ENCODE measurements around the gene STAC3. TPM values are rescaled to one million over a fixed set of nuclear protein-coding genes. Genes with fewer than 3 reads are reported as not detected.

The STAC3 gene
- total and polyA plus RNA-seq, 2 experiments from 2014 or later, result 0.48 to 3.0 TPM

DNA sequence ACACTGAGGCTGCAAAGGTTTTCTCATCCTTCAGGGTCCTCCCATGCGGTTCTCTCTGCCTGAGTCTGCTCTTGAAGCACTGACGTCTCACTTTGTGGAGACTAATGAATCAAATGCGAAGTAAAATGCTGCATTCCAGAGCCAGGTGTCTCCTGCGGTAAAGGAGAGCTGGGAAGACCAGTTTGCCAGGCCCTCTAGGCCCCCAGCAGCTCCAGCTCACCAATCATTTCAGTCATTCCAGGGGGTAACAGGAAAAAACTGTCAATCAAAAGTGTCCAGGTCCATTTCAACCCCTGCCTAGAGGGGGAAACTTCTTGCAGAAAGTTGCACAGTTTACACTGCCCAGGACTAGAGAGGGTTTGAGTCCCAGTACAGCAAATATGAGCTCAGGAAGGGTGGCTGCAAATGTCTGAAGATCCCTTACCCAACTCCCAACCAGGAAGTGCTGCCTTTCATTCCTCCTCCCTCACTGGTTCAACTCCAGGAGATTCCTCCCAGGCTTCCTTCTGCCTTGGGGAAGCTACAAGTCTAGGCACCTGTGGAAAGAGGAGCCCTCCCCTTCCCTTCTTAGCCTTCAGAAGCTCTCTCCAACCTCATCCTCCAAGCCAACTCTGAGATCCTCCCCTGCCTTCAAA is 37.1 kb downstream of the STAC3 start:
- Histone ChIP-seq H3K27ac (ENCODE audit: low read depth) (no peak overlapping the region), H3F3A (replicated peaks; ENCODE audit: low read depth) (0 out of 2 replicates have a peak, but pooled peaks cover 21% of the 10 kb centered on the region), H2AFZ (no peak overlapping the region), H4K20me1 (replicated peaks; ENCODE audit: insufficient read depth) (peaks cover 10% of the 10 kb centered on the region; the same call in 1 of the 2 replicates), H3K4me1 (ENCODE audit: insufficient read depth) (peaks cover 26% of the 10 kb centered on the region), H3K4me3 (peak overlapping the region; percentile 46), H3K27me3 (ENCODE audit: insufficient read depth) (peaks cover 54% of the 10 kb centered on the region), H3K79me2 (replicated peaks; ENCODE audit: insufficient read depth) (no peaks in the 10 kb centered on the region), H3K36me3 (ENCODE audit: insufficient read depth) (no peaks in the 10 kb centered on the region), H3K9me2 (ENCODE audit: insufficient read depth) (no peaks in the 10 kb centered on the region), H3K4me2 (peak overlapping the region; percentile 76)
- Mint-ChIP-seq H3K4me3 (peak overlapping the region; percentile 61; the same call in 2 of the 3 replicates), H3K27ac (no peak overlapping the region), H3K9me3 (no peaks in the 10 kb centered on the region; the same call in 1 of the 3 replicates), H3K36me3 (ENCODE audit: low read depth) (peaks cover 31% of the 10 kb centered on the region), H3K27me3 (ENCODE audit: insufficient read depth, low read depth, poor library complexity) (peaks cover 52% of the 10 kb centered on the region), H3K4me1 (peaks cover 39% of the 10 kb centered on the region)
- peak; percentile 56 for DNase-seq (ENCODE audit: low spot score)
- ATAC-seq, result no peak
- TF ChIP-seq EZH2 (IDR thresholded peaks at IDR 0.05; ENCODE audit: low read depth, unreplicated experiment) (peak; percentile 21), EZH2phosphoT487 (IDR thresholded peaks at IDR 0.05; ENCODE audit: unreplicated experiment) (no peak)

DNA sequence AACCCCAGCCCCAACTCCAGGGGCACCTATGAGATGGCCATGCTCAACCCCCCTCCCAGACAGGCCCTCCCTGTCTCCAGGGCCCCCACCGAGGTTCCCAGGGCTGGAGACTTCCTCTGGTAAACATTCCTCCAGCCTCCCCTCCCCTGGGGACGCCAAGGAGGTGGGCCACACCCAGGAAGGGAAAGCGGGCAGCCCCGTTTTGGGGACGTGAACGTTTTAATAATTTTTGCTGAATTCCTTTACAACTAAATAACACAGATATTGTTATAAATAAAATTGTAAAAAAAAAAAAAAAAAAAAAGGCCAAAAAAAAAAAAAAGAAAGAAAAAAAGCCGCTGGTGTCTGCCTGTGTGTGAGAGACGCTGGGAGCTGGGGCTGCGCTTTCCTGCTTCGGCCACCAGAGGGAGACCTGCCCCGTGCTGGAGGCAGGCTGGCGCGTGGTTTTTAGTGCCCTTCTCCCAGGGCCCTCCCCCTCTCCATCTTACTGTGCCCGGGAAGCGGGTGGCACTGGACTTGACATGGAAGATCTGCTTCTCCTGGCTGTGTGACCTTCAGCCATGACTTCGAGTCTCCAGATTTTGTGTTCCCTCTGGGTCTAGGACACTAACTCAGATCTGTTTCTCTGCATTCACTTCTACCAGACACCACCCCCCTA is 37.8 kb downstream of the STAC3 start:
- peak overlapping the region; percentile 39; the same call in 1 of the 2 replicates for H3K27ac ChIP-seq (ENCODE audit: low read depth)
- Mint-ChIP-seq H3K27me3 (ENCODE audit: insufficient read depth, low read depth, poor library complexity) (peaks cover 45% of the 10 kb centered on the region), H3K4me3 (peak overlapping the region; percentile 61), H3K4me1 (peaks cover 33% of the 10 kb centered on the region), H3K27ac (no peak overlapping the region), H3K36me3 (ENCODE audit: low read depth) (peaks cover 36% of the 10 kb centered on the region), H3K9me3 (no peaks in the 10 kb centered on the region; the same call in 1 of the 3 replicates)
- H3K4me2 ChIP-seq, result peak overlapping the region; percentile 76
- H3K36me3 ChIP-seq (ENCODE audit: insufficient read depth), result no peaks in the 10 kb centered on the region
- H3K4me1 ChIP-seq (ENCODE audit: insufficient read depth), result peaks cover 26% of the 10 kb centered on the region
- no peaks in the 10 kb centered on the region for H3K9me2 ChIP-seq (ENCODE audit: insufficient read depth)
- H3F3A ChIP-seq (replicated peaks; ENCODE audit: low read depth), result 0 out of 2 replicates have a peak, but pooled peaks cover 21% of the 10 kb centered on the region
- DNase-seq (ENCODE audit: low spot score), result peak; percentile 86
- H4K20me1 ChIP-seq (replicated peaks; ENCODE audit: insufficient read depth), result peaks cover 10% of the 10 kb centered on the region; the same call in 1 of the 2 replicates
- H3K79me2 ChIP-seq (replicated peaks; ENCODE audit: insufficient read depth), result no peaks in the 10 kb centered on the region
- H3K27me3 ChIP-seq (ENCODE audit: insufficient read depth), result peaks cover 47% of the 10 kb centered on the region
- TF ChIP-seq, protein P1, sequence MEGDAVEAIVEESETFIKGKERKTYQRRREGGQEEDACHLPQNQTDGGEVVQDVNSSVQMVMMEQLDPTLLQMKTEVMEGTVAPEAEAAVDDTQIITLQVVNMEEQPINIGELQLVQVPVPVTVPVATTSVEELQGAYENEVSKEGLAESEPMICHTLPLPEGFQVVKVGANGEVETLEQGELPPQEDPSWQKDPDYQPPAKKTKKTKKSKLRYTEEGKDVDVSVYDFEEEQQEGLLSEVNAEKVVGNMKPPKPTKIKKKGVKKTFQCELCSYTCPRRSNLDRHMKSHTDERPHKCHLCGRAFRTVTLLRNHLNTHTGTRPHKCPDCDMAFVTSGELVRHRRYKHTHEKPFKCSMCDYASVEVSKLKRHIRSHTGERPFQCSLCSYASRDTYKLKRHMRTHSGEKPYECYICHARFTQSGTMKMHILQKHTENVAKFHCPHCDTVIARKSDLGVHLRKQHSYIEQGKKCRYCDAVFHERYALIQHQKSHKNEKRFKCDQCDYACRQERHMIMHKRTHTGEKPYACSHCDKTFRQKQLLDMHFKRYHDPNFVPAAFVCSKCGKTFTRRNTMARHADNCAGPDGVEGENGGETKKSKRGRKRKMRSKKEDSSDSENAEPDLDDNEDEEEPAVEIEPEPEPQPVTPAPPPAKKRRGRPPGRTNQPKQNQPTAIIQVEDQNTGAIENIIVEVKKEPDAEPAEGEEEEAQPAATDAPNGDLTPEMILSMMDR (conservative IDR thresholded peaks at IDR 0.05; ENCODE audit: low read depth in 2 of 2), result peak; percentile 84 to 93
- TF ChIP-seq, protein P2, sequence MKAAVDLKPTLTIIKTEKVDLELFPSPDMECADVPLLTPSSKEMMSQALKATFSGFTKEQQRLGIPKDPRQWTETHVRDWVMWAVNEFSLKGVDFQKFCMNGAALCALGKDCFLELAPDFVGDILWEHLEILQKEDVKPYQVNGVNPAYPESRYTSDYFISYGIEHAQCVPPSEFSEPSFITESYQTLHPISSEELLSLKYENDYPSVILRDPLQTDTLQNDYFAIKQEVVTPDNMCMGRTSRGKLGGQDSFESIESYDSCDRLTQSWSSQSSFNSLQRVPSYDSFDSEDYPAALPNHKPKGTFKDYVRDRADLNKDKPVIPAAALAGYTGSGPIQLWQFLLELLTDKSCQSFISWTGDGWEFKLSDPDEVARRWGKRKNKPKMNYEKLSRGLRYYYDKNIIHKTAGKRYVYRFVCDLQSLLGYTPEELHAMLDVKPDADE (IDR thresholded peaks at IDR 0.05), result no peak
- ATAC-seq, result peak; percentile 53
- no peak overlapping the region for H2AFZ ChIP-seq
- H3K4me3 ChIP-seq, result peak overlapping the region; percentile 46

Data from GM23338 (cell line).